Neural cell (in vitro differentiated cells): ENCODE results near the gene BPTF. TPM values are rescaled to one million over a fixed set of nuclear protein-coding genes. Genes with fewer than 3 reads are reported as not detected.

ENCODE experiments used
- H2AFZ ChIP-seq: fragments of 200-600, 300-800 bp; sonication (generic), shearing (Covaris generic); 2 replicates; pipeline ENCODE4 v1.6.0; 2014; ENCODE audit warnings: low read depth, mild to moderate bottlenecking, antibody characterized with exemption, low read length, moderate library complexity
- H3F3A ChIP-seq: fragments of 200-600 bp; shearing (Covaris generic); 2 replicates; pipeline ENCODE4 v1.6.1; 2016; ENCODE audit warnings: mild to moderate bottlenecking, moderate library complexity, mixed read lengths, antibody characterized with exemption, low read length; ENCODE audit not compliant: insufficient read depth, poor library complexity, severe bottlenecking
- H3K27ac ChIP-seq: fragments of 200-600, 300-800 bp; sonication (generic), shearing (Covaris generic); 2 replicates; pipeline ENCODE4 v1.5.1; 2014; ENCODE audit warnings: mild to moderate bottlenecking, low read length, moderate library complexity
- H3K27me3 ChIP-seq: fragments of 300-800, 200-600 bp; sonication (generic), shearing (Covaris generic); 2 replicates; pipeline ENCODE4 v1.6.0; 2014; ENCODE audit warnings: mild to moderate bottlenecking, low read depth, low read length, moderate library complexity; ENCODE audit not compliant: insufficient read depth
- H3K36me3 ChIP-seq: fragments of 300-800, 200-600 bp; sonication (generic), shearing (Covaris generic); 2 replicates; pipeline ENCODE4 v1.5.1; 2014; ENCODE audit warnings: mild to moderate bottlenecking, antibody characterized with exemption, low read length, moderate library complexity; ENCODE audit not compliant: insufficient read depth
- H3K4me2 ChIP-seq: fragments of 300-800, 200-600 bp; sonication (generic), shearing (Covaris generic); 2 replicates; pipeline ENCODE4 v1.6.0; 2014; ENCODE audit warnings: mild to moderate bottlenecking, low read length
- H3K4me3 ChIP-seq: fragments of 300-800, 200-600 bp; sonication (generic), shearing (Covaris generic); 2 replicates; pipeline ENCODE4 v1.5.1; 2014; ENCODE audit warnings: mild to moderate bottlenecking, low read length, moderate library complexity
- H3K79me2 ChIP-seq: fragments of 200-600 bp; shearing (Covaris generic); replicated peaks from 2 replicates; pipeline ENCODE4 v1.6.0; 2014; ENCODE audit warnings: mild to moderate bottlenecking, low read length, moderate library complexity; ENCODE audit not compliant: insufficient read depth
- H3K9ac ChIP-seq: fragments of 300-800, 200-600 bp; sonication (generic), shearing (Covaris generic); 2 replicates; pipeline ENCODE4 v1.6.1; 2016; ENCODE audit warnings: mild to moderate bottlenecking, low read length, mixed read lengths
- H3K9me2 ChIP-seq: fragments of 200-600 bp; shearing (Covaris generic); 2 replicates; pipeline ENCODE4 v1.6.1; 2016; ENCODE audit warnings: mild to moderate bottlenecking, low read length, mixed read lengths; ENCODE audit not compliant: insufficient read depth
- H3K9me3 ChIP-seq: fragments of 200-600, 300-800 bp; sonication (generic), shearing (Covaris generic); 2 replicates; pipeline ENCODE4 v1.6.1; 2016; ENCODE audit warnings: mild to moderate bottlenecking, mixed run types, low read length, moderate library complexity, mixed read lengths
- H4K20me1 ChIP-seq: fragments of 200-600 bp; shearing (Covaris generic); 2 replicates; pipeline ENCODE4 v1.6.1; 2016; ENCODE audit warnings: mild to moderate bottlenecking, mixed run types; ENCODE audit not compliant: insufficient read depth
- EP300 ChIP-seq: fragments of 450-650 bp; conservative IDR thresholded peaks from 2 replicates; pipeline ENCODE4 v1.6.1; 2014; ENCODE audit warnings: antibody characterized with exemption, mild to moderate bottlenecking, moderate library complexity; ENCODE audit not compliant: poor library complexity, severe bottlenecking
- EZH2 ChIP-seq: fragments of 200-600, 300-800 bp; shearing (Covaris generic), sonication (generic); IDR thresholded peaks from 2 replicates; pipeline ENCODE4 v1.6.1; 2014; ENCODE audit warnings: antibody characterized with exemption, low read length, borderline replicate concordance, mild to moderate bottlenecking; ENCODE audit not compliant: insufficient read depth, poor library complexity, severe bottlenecking
- MXI1 ChIP-seq: fragments of 450-650 bp; conservative IDR thresholded peaks from 2 replicates; pipeline ENCODE4 v1.6.1; 2014; ENCODE audit warnings: antibody characterized with exemption, mild to moderate bottlenecking; ENCODE audit not compliant: poor library complexity, severe bottlenecking
- POLR2AphosphoS5 ChIP-seq: IDR thresholded peaks from 2 replicates; pipeline ENCODE4 v1.6.1; 2012
- RAD21 ChIP-seq: fragments of 450-650 bp; conservative IDR thresholded peaks from 2 replicates; pipeline ENCODE4 v1.6.1; 2014; ENCODE audit warnings: antibody characterized with exemption, mild to moderate bottlenecking, moderate library complexity
- SMC3 ChIP-seq: fragments of 450-650 bp; conservative IDR thresholded peaks from 2 replicates; pipeline ENCODE4 v1.6.1; 2014; ENCODE audit warnings: antibody characterized with exemption, mild to moderate bottlenecking, moderate library complexity; ENCODE audit not compliant: poor library complexity
- polyA plus RNA-seq: library from polyadenylated mRNA; depleted of rRNA; stranded (reverse); fragments of >200 nt; gene quantifications from 2 replicates; pipeline ENCODE4 v1.2.3, GENCODE V29; 2014
- TF ChIP-seq, protein P1 (sequence below): IDR thresholded peaks from 2 replicates; pipeline ENCODE4 v1.6.1; 2012; ENCODE audit warnings: borderline replicate concordance
- TF ChIP-seq, protein P2 (sequence below): fragments of 450-650 bp; IDR thresholded peaks from 2 replicates; pipeline ENCODE4 v1.5.1; 2014; ENCODE audit warnings: antibody characterized with exemption, mild to moderate bottlenecking, moderate library complexity; ENCODE audit not compliant: poor library complexity, severe bottlenecking

The BPTF gene
- polyA plus RNA-seq, 1 donor from 2014 or later: 46.7 TPM

DNA sequence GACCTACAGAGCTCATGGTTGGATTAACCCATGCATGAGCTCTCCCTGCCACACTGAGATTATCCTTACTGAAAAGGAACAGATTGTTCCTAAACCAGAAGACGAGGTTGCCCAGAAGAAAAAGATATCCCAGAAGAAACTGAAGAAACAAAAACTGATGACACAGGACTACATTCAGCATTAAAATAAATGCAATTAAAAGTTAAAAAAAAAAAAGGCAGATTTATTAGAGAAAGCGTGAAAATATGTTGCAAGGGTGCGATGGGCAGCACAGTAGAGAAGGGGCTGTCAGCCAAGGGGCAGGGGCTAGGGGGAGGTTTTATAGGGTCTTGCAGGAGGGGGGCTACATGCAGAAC lies 40.2 kb upstream of the BPTF start:
- Histone ChIP-seq H3K4me2 (no peak overlapping the region), H3K9ac (no peak overlapping the region), H2AFZ (no peak overlapping the region), H3F3A (no peaks in the 10 kb centered on the region), H4K20me1 (no peaks in the 10 kb centered on the region), H3K27me3 (no peaks in the 10 kb centered on the region), H3K9me2 (no peaks in the 10 kb centered on the region), H3K27ac (no peak overlapping the region), H3K9me3 (no peaks in the 10 kb centered on the region), H3K36me3 (no peaks in the 10 kb centered on the region), H3K4me3 (no peak overlapping the region), H3K79me2 (no peaks in the 10 kb centered on the region)
- TF ChIP-seq SMC3 (no peak), EZH2 (no peak), POLR2AphosphoS5 (no peak), RAD21 (no peak), EP300 (no peak), MXI1 (no peak)
- TF ChIP-seq, protein P1, sequence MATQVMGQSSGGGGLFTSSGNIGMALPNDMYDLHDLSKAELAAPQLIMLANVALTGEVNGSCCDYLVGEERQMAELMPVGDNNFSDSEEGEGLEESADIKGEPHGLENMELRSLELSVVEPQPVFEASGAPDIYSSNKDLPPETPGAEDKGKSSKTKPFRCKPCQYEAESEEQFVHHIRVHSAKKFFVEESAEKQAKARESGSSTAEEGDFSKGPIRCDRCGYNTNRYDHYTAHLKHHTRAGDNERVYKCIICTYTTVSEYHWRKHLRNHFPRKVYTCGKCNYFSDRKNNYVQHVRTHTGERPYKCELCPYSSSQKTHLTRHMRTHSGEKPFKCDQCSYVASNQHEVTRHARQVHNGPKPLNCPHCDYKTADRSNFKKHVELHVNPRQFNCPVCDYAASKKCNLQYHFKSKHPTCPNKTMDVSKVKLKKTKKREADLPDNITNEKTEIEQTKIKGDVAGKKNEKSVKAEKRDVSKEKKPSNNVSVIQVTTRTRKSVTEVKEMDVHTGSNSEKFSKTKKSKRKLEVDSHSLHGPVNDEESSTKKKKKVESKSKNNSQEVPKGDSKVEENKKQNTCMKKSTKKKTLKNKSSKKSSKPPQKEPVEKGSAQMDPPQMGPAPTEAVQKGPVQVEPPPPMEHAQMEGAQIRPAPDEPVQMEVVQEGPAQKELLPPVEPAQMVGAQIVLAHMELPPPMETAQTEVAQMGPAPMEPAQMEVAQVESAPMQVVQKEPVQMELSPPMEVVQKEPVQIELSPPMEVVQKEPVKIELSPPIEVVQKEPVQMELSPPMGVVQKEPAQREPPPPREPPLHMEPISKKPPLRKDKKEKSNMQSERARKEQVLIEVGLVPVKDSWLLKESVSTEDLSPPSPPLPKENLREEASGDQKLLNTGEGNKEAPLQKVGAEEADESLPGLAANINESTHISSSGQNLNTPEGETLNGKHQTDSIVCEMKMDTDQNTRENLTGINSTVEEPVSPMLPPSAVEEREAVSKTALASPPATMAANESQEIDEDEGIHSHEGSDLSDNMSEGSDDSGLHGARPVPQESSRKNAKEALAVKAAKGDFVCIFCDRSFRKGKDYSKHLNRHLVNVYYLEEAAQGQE: no peak
- TF ChIP-seq, protein P2, sequence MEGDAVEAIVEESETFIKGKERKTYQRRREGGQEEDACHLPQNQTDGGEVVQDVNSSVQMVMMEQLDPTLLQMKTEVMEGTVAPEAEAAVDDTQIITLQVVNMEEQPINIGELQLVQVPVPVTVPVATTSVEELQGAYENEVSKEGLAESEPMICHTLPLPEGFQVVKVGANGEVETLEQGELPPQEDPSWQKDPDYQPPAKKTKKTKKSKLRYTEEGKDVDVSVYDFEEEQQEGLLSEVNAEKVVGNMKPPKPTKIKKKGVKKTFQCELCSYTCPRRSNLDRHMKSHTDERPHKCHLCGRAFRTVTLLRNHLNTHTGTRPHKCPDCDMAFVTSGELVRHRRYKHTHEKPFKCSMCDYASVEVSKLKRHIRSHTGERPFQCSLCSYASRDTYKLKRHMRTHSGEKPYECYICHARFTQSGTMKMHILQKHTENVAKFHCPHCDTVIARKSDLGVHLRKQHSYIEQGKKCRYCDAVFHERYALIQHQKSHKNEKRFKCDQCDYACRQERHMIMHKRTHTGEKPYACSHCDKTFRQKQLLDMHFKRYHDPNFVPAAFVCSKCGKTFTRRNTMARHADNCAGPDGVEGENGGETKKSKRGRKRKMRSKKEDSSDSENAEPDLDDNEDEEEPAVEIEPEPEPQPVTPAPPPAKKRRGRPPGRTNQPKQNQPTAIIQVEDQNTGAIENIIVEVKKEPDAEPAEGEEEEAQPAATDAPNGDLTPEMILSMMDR: no peak

DNA sequence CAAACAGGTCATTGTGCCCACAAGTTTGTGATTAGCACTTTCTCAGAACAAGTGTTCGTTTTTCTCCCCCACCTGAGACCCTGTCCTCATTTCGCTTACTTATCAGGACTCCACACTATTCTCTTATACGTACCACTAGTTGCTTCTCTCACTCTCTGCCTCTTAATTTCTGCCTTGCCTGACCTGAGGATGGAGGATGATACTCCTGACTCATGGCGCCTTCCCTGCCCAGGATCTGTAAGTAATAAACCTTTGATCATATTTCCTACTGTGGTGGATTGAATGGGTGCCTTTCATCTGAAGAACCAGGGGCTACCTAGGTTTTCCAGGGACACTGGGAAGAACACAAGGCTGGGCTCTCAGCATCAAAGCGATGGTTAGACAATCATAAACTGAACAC lies 39.8 kb upstream of the BPTF start:
- Histone ChIP-seq H3K36me3 (no peaks in the 10 kb centered on the region), H3K9me3 (no peaks in the 10 kb centered on the region), H3K9me2 (no peaks in the 10 kb centered on the region), H3K4me3 (no peak overlapping the region), H4K20me1 (no peaks in the 10 kb centered on the region), H3K27ac (no peak overlapping the region), H3F3A (no peaks in the 10 kb centered on the region), H3K79me2 (no peaks in the 10 kb centered on the region), H3K4me2 (no peak overlapping the region), H3K9ac (no peak overlapping the region), H3K27me3 (no peaks in the 10 kb centered on the region), H2AFZ (no peak overlapping the region)
- no peak for TF ChIP-seq EP300
- TF ChIP-seq, protein P2: no peak
- TF ChIP-seq POLR2AphosphoS5: no peak
